M059J (cell line): ENCODE data around the gene SDF2L1. TPM values are rescaled to one million over a fixed set of nuclear protein-coding genes. Genes with fewer than 3 reads are reported as not detected.
"Not testable (repeated sequence)": the region's sequence is repeated elsewhere in the genome, so short reads cannot be mapped to it uniquely, and the experiment has no call there.

Source experiments
- DNase-seq: peaks from one replicate; pipeline ENCODE4 v3.0.0-alpha.2; 2012; ENCODE audit warnings: low read depth
- total RNA-seq: library from RNA; depleted of rRNA; stranded (reverse); fragments of >200 nt; shearing (Covaris generic); gene quantifications from 2 replicates; pipeline ENCODE4 v1.2.3, GENCODE V29; 2014

SDF2L1 gene
- total RNA-seq, 1 experiment from 2014 or later, result 45.0 TPM

GRCh38 chr22:21661991-21662390, 19.9 kb downstream of the SDF2L1 start:
- no peak for DNase-seq

GRCh38 chr22:21663738-21664137, 21.6 kb downstream of the SDF2L1 start:
- DNase-seq, result no peak

- DNase-seq, result no peak
Observed at GRCh38 chr22:21665047-21665851, 23.1 kb downstream of the SDF2L1 start.

GRCh38 chr22:21666786-21667185, 24.7 kb downstream of the SDF2L1 start:
- no peak for DNase-seq

GRCh38 chr22:21669026-21669425, 26.9 kb downstream of the SDF2L1 start:
- no peak for DNase-seq

GRCh38 chr22:21672107-21672629, 30.1 kb downstream of the SDF2L1 start:
- no peak for DNase-seq

GRCh38 chr22:21673534-21674321, 31.6 kb downstream of the SDF2L1 start:
- no peak for DNase-seq

- DNase-seq, result no peak
Observed at GRCh38 chr22:21674638-21675245, 32.6 kb downstream of the SDF2L1 start.

- no peak for DNase-seq
Observed at GRCh38 chr22:21677606-21678443, 35.7 kb downstream of the SDF2L1 start.

GRCh38 chr22:21678842-21679241, 36.7 kb downstream of the SDF2L1 start:
- not testable (repeated sequence) for DNase-seq

- no peak for DNase-seq
Observed at GRCh38 chr22:21679383-21679782, 37.3 kb downstream of the SDF2L1 start.

GRCh38 chr22:21680830-21681565, 38.9 kb downstream of the SDF2L1 start:
- no peak for DNase-seq

GRCh38 chr22:21681566-21682370, 39.7 kb downstream of the SDF2L1 start:
- DNase-seq, result no peak

GRCh38 chr22:21682385-21683175, 40.5 kb downstream of the SDF2L1 start:
- no peak for DNase-seq

GRCh38 chr22:21683401-21683811, 41.3 kb downstream of the SDF2L1 start:
- no peak for DNase-seq

- DNase-seq, result no peak
Observed at GRCh38 chr22:21684492-21685163, 42.5 kb downstream of the SDF2L1 start.

GRCh38 chr22:21685164-21685513, 43.0 kb downstream of the SDF2L1 start:
- no peak for DNase-seq

- no peak for DNase-seq
Observed at GRCh38 chr22:21686193-21686608, 44.1 kb downstream of the SDF2L1 start.
